GM19463 (cell line): ENCODE data around the gene TEX36.
"Not testable (repeated sequence)": the region's sequence is repeated elsewhere in the genome, so short reads cannot be mapped to it uniquely, and the experiment has no call there.

Experiments used
- ATAC-seq: cut with Tn5 transposase; IDR thresholded peaks from one replicate; pipeline ENCODE4 v1.9.1; 2021; ENCODE audit warnings: mild to moderate bottlenecking, moderate library complexity; ENCODE audit not compliant: unreplicated experiment

The TEX36 gene

DNA sequence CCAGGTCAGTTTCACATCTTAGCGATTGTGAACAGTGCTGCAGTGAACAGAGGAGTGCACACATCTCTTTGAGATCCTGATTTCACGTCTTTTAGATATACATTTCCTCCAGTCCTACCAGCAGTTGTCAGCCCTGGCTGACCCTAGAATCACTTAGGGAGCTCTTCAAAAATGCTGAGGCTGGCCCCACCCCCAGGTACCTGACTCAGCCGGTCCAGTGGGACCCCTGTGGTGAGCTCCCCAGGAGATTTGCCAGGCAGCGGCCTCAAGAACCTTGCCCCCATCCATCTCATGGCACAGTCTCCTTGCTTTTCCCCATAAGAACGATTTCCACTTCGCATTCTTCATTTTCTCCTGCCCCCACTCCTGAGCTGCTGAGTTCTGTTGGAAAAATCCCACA, 45.5 kb downstream of the TEX36 start:
- no peak for ATAC-seq

DNA sequence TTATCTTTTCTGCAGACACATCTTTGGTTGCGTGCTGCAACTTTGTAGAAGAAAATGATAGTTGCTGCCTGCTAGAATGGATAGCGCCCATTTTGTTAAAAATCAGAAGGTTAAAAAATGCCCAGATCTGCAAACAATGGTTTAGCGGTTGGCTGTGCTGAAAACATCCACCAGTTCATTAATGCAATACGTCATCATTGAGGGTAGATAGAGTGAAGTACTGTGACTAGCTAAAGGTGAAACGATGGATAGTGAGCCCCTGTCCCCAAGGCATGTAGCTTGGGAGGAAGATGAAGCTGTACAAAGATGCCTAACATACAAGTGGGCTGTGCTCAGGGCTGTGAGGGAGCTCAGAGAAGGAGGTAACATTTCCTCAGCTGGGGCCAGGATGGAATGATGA, 48.4 kb downstream of the TEX36 start:
- no peak for ATAC-seq

DNA sequence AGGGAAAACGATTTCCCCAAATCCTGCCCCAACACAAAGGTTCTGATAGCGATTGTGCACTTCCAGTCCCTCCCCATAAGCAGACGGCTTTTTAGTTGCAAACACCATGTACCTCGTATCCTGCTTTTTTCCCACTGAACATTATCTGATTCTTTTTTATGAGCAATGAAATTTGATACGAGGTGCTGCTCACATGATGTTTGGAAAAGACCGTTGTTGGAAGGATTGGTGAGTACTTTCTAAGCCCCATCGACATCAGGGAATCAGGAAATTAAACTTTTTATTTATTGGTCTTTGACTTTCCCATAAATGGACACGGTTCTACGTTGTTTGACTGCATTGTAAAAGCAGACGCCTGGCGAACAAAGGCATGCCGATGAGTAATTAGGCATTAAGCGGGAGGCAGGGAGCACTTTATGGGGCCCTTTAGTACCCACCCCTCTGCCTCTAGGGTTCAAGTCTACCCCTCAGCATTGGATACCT, 49.4 kb downstream of the TEX36 start:
- no peak for ATAC-seq

GRCh38 chr10:125631806-125632205, 51.2 kb downstream of the TEX36 start:
- ATAC-seq: no peak

DNA sequence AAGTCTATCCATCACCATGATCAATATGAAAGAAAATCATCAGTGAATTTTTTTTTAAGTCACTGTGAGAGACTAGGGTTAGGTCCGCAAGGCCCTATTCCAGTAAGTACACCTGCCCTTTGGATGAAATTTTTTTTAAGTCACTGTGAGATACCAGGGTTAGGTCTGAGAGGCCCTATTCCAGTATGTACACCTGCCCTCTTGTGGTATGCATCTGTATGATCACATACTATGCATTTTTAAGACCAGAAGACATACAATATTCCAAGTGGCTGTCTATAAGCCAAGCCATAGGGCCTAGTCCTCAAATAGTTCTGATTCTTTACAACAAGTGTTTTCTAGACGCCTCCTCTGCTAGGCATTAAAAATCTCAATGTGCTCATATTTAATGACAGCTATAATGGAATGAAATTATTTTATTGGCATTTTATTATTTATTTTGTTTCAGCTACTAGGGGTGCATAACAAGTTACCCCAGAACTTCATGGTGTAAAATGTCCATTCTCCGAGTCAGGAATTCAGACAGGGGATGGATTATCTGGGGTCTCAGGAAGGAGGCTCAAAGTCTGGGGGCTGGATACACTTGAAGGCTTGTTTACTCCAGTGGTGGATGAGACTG, 53.1 kb downstream of the TEX36 start:
- ATAC-seq: no peak

- ATAC-seq: no peak
Observed at GRCh38 chr10:125628104-125629049, 54.6 kb downstream of the TEX36 start.

GRCh38 chr10:125627646-125628045, 55.3 kb downstream of the TEX36 start:
- ATAC-seq: no peak

DNA sequence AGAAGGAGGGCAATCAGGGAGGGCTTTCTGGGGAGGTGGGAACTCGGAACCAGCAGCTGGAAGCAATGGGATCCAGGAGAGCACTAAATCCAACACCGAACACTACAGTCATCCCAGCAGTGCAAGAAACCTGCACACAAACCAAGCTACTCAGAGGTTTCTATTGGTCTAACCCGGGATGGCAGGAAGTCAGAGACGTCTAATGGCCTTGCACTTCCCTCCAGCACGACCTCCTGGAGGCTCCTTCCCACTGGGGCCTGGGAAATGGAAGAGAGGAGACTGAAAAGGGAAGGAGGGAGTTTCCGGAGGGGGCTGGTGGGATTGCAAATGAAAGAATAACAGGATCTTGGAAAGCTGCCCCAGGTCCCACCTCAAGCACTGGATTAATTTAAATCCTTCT, 56.3 kb downstream of the TEX36 start:
- no peak for ATAC-seq

- ATAC-seq: no peak
Observed at GRCh38 chr10:125625586-125625985, 57.4 kb downstream of the TEX36 start.

GRCh38 chr10:125624800-125625199, 58.2 kb downstream of the TEX36 start:
- ATAC-seq: no peak

- no peak for ATAC-seq
Observed at GRCh38 chr10:125621052-125621451, 61.9 kb downstream of the TEX36 start.

GRCh38 chr10:125620401-125620800, 62.6 kb downstream of the TEX36 start:
- no peak for ATAC-seq

DNA sequence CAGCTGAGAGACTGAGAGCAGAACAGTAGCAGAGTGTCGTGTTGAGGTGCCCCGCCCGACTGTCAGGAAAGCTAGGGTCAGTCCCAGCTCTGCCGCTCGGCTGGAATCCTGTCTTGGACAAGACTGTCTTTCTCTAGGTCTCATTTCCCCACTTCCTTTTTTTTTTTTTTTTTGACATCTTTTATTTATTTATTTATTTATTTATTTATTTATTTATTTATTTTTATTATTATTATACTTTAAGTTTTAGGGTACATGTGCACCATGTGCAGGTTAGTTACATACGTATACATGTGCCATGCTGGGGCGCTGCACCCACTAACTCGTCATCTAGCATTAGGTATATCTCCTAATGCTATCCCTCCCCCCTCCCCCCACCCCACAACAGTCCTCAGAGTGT, 69.9 kb downstream of the TEX36 start:
- ATAC-seq: not testable (repeated sequence)

- ATAC-seq: no peak
Observed at GRCh38 chr10:125611756-125612155, 71.2 kb downstream of the TEX36 start.

GRCh38 chr10:125611216-125611615, 71.7 kb downstream of the TEX36 start:
- ATAC-seq: no peak

GRCh38 chr10:125609859-125610258, 73.1 kb downstream of the TEX36 start:
- no peak for ATAC-seq

GRCh38 chr10:125608474-125608873, 74.5 kb downstream of the TEX36 start:
- no peak for ATAC-seq

DNA sequence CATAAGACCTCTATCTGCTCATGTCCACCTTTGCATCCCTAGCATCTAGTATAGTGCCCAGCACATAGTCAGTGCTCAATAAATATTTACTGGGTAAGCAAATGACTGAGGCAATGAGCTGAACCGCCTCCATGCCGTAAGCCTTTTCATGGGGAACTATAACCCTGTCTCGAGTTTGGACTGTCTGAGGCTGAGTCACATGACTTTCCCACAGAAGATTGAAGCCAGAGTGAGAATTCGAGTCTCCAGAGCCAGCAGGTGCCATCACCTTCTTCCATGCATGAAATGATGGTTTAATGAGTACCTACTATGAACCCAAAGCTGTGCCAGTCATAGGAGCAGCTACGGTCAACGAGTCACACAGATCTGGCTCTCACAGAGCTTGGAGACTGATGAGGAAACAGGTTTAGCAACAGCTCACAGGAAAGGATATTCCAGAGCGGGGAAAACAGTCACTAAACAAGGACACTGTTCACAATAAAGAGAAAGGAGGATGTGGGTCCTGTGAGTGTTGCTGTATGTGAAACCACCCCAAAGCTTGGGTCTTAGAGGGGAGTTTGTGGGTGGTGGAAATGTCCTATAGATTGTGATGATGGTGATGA, 75.2 kb downstream of the TEX36 start:
- ATAC-seq: no peak

GRCh38 chr10:125606414-125607010, 76.5 kb downstream of the TEX36 start:
- no peak for ATAC-seq
